Neural crest cell (in vitro differentiated cells): ENCODE results near the gene STK25. TPM values are rescaled to one million over a fixed set of nuclear protein-coding genes. Genes with fewer than 3 reads are reported as not detected.

Source experiments
- DNase-seq: peaks from one replicate; pipeline ENCODE4 v3.0.0; 2021; ENCODE audit warnings: low read depth, mixed read lengths, low spot score
- H3K27ac Mint-ChIP-seq: one replicate; pipeline ENCODE4 v1.8.0; 2021; ENCODE audit warnings: mild to moderate bottlenecking, mixed read lengths; ENCODE audit not compliant: unreplicated experiment
- H3K27me3 Mint-ChIP-seq: 2 replicates; pipeline ENCODE4 v1.8.0; 2021; ENCODE audit warnings: low read depth, mild to moderate bottlenecking, mixed read lengths
- H3K36me3 Mint-ChIP-seq: 2 replicates; pipeline ENCODE4 v1.8.0; 2021; ENCODE audit warnings: low read depth, mild to moderate bottlenecking, mixed read lengths
- H3K4me1 Mint-ChIP-seq: 2 replicates; pipeline ENCODE4 v1.8.0; 2021; ENCODE audit warnings: mixed read lengths
- H3K4me3 Mint-ChIP-seq: one replicate; pipeline ENCODE4 v1.8.0; 2021; ENCODE audit warnings: mild to moderate bottlenecking, mixed read lengths
- H3K9me3 Mint-ChIP-seq: 2 replicates; pipeline ENCODE4 v1.8.0; 2021; ENCODE audit warnings: mixed read lengths
- CTCF ChIP-seq: fragments of 200-600 bp; sonication (generic); conservative IDR thresholded peaks from 2 replicates; pipeline ENCODE4 v1.5.0; 2021; ENCODE audit warnings: antibody characterized with exemption, mild to moderate bottlenecking
- total RNA-seq: library from RNA; stranded (reverse); gene quantifications from 2 replicates; pipeline ENCODE4 v1.2.1, GENCODE V29; 2021

STK25 gene
- total RNA-seq, 1 donor from 2014 or later, result 223 TPM

- Mint-ChIP-seq H3K9me3 (no peaks in the 10 kb centered on the region), H3K36me3 (no peaks in the 10 kb centered on the region), H3K27me3 (no peaks in the 10 kb centered on the region), H3K27ac (no peak overlapping the region), H3K4me1 (no peaks in the 10 kb centered on the region), H3K4me3 (no peak overlapping the region)
- no peak for TF ChIP-seq CTCF
- DNase-seq, result no peak
These were observed 30.2 kb downstream of the STK25 start for GRCh38 chr2:241478166-241478565.

- no peak for TF ChIP-seq CTCF
- no peaks in the 10 kb centered on the region for H3K36me3 Mint-ChIP-seq
- H3K4me1 Mint-ChIP-seq, result no peaks in the 10 kb centered on the region
- H3K4me3 Mint-ChIP-seq, result no peak overlapping the region
- no peak overlapping the region for H3K27ac Mint-ChIP-seq
- no peaks in the 10 kb centered on the region for H3K9me3 Mint-ChIP-seq
- H3K27me3 Mint-ChIP-seq, result no peaks in the 10 kb centered on the region
- no peak for DNase-seq
These were observed 33.1 kb downstream of the STK25 start for GRCh38 chr2:241475267-241475666.

- peak overlapping the region; percentile 75 for H3K27ac Mint-ChIP-seq
- H3K36me3 Mint-ChIP-seq, result no peaks in the 10 kb centered on the region
- DNase-seq, result no peak
- TF ChIP-seq CTCF, result no peak
- no peaks in the 10 kb centered on the region for H3K27me3 Mint-ChIP-seq
- no peak overlapping the region for H3K4me3 Mint-ChIP-seq
- H3K9me3 Mint-ChIP-seq, result no peaks in the 10 kb centered on the region
- H3K4me1 Mint-ChIP-seq, result no peaks in the 10 kb centered on the region
These were observed 35.0 kb downstream of the STK25 start for GRCh38 chr2:241473399-241473798.

- no peaks in the 10 kb centered on the region for H3K27me3 Mint-ChIP-seq
- no peak for TF ChIP-seq CTCF
- no peak overlapping the region for H3K4me3 Mint-ChIP-seq
- H3K27ac Mint-ChIP-seq, result no peak overlapping the region
- H3K9me3 Mint-ChIP-seq, result no peaks in the 10 kb centered on the region
- no peaks in the 10 kb centered on the region for H3K36me3 Mint-ChIP-seq
- peaks cover 4% of the 10 kb centered on the region for H3K4me1 Mint-ChIP-seq
- DNase-seq, result no peak
These were observed 38.6 kb downstream of the STK25 start for GRCh38 chr2:241469746-241470145.

- H3K27ac Mint-ChIP-seq, result peak overlapping the region; percentile 50
- no peak for TF ChIP-seq CTCF
- H3K9me3 Mint-ChIP-seq, result no peaks in the 10 kb centered on the region
- H3K27me3 Mint-ChIP-seq, result no peaks in the 10 kb centered on the region
- H3K36me3 Mint-ChIP-seq, result no peaks in the 10 kb centered on the region
- DNase-seq, result no peak
- no peak overlapping the region for H3K4me3 Mint-ChIP-seq
- peaks cover 8% of the 10 kb centered on the region for H3K4me1 Mint-ChIP-seq
These were observed 40.0 kb downstream of the STK25 start for GRCh38 chr2:241468476-241468781.

- Mint-ChIP-seq H3K9me3 (no peaks in the 10 kb centered on the region), H3K36me3 (no peaks in the 10 kb centered on the region), H3K27ac (peak overlapping the region; percentile 50), H3K4me3 (no peak overlapping the region), H3K27me3 (no peaks in the 10 kb centered on the region), H3K4me1 (peaks cover 13% of the 10 kb centered on the region)
- DNase-seq, result no peak
- TF ChIP-seq CTCF, result no peak
These were observed 40.5 kb downstream of the STK25 start for GRCh38 chr2:241467777-241468475.
